ENCODE data around the gene PTMS. TPM values are rescaled to one million over a fixed set of nuclear protein-coding genes. Genes with fewer than 3 reads are reported as not detected.

PTMS gene
- total and polyA plus RNA-seq, 9 of the 15 experiments (the other 6 are each of a cell fraction or from before 2014, with no cell fraction given): 5.1 to 287 (median 78.5) TPM

- DNase-seq (ENCODE audit: extremely low read depth in 1 of 4, low spot score in 3 of 4): peak; percentile 83 to 93 (median 86)
- WGBS (ENCODE audit: insufficient coverage, low coverage, missing lambda C conversion rate): 5% methylated on average over 20 of the region's 35 CpGs
- no peak for TF ChIP-seq LARP7 (IDR thresholded peaks at IDR 0.05)
- no peak for TF ChIP-seq NCOA6 (IDR thresholded peaks at IDR 0.05)
- no peak for TF ChIP-seq PTTG1 (tag; IDR thresholded peaks at IDR 0.05; ENCODE audit: low read depth)
- no peak for TF ChIP-seq PHB (CRISPR knock-in tag; IDR thresholded peaks at IDR 0.05)
- TF ChIP-seq ZNF449 (CRISPR knock-in tag; IDR thresholded peaks at IDR 0.05): no peak
- TF ChIP-seq E2F6 (IDR thresholded peaks at IDR 0.05; ENCODE audit: borderline replicate concordance in 1 of 2, extremely low read depth in 1 of 2, insufficient read depth in 1 of 2, insufficient read length in 1 of 2, low read depth in 1 of 2, low read length in 1 of 2, poor library complexity in 1 of 2, severe bottlenecking in 1 of 2): peak; percentile 42 to 43
- TF ChIP-seq MTA1 (IDR thresholded peaks at IDR 0.05; ENCODE audit: borderline replicate concordance): peak; percentile 51; the same call in 1 of the 2 replicates
- peak; percentile 43 for TF ChIP-seq ZNF592 (IDR thresholded peaks at IDR 0.05)
These were observed 12.7 kb downstream of the PTMS start for GRCh38 chr12:6778574-6779550.

More at GRCh38 chr12:6778574-6779550, 12.7 kb downstream of the PTMS start:
- H3K4me1 ChIP-seq (replicated peaks in 1 of 2; ENCODE audit: control insufficient read depth in 2 of 2, insufficient read depth in 2 of 2, low read length in 2 of 2): peaks cover 5 to 21% of the 10 kb centered on the region in 2 experiments; a peak in 4 of 5 replicates
- intact Hi-C loops (cut with micrococcal nuclease): loop anchor here (1.0 to 5.0 kb wide), 4 partner anchors 26 to 162 kb away; partner anchors contain the start of genes MLF2 and P3H3
- H3K9ac ChIP-seq (ENCODE audit: insufficient read depth in 1 of 2, low read depth in 2 of 2, low read length in 2 of 2): peak overlapping the region; percentile 59 to 83
- no peaks in the 10 kb centered on the region for H3K27me3 ChIP-seq (ENCODE audit: control insufficient read depth in 2 of 2, insufficient read depth in 2 of 2, low read length in 2 of 2)
- H3K36me3 ChIP-seq (ENCODE audit: control insufficient read depth, insufficient read depth, low read length): no peaks in the 10 kb centered on the region
- H3K9me3 ChIP-seq (replicated peaks; ENCODE audit: control insufficient read depth, insufficient read depth, low read depth, low read length): no peaks in the 10 kb centered on the region
- H3K4me2 ChIP-seq (ENCODE audit: insufficient read depth, low read length): peak overlapping the region; percentile 81
- peak overlapping the region; percentile 39; the same call in 1 of the 3 replicates for H3K27ac ChIP-seq (ENCODE audit: extremely low read depth, low read depth, low read length)
- peak overlapping the region; percentile 41 for H3K4me3 ChIP-seq
- POLR2A ChIA-PET: interaction anchor here (2.0 kb wide), 1 partner anchor 12 kb away, joined by 17 read pairs; the partner anchor contains the start of gene PTMS
- H4K20me1 ChIP-seq (replicated peaks; ENCODE audit: control insufficient read depth, insufficient read depth, low read length): no peaks in the 10 kb centered on the region
- H3K9me1 ChIP-seq (ENCODE audit: control insufficient read depth, insufficient read depth, low read length): no peaks in the 10 kb centered on the region
- H2AFZ ChIP-seq (ENCODE audit: low read depth, low read length): peak overlapping the region; percentile 95
- FAIRE-seq: peak; percentile 98
- ATAC-seq: peak; percentile 98
- CTCF ChIA-PET (ENCODE audit: low intra/inter-chr PET ratio): interaction anchor here (0.6 to 2.5 kb wide), 4 partner anchors 12 to 65 kb away, joined by 3 to 24 read pairs (median 6); partner anchors contain the start of gene MLF2
- H3K79me2 ChIP-seq (ENCODE audit: control insufficient read depth, insufficient read depth, low read length): no peaks in the 10 kb centered on the region
- BruUV-seq (replicated peaks): no TSS peak
- in situ Hi-C loops (cut with MboI): no loop called here

All from K562 (cell line).